Keratinocyte (primary cell): ENCODE data around the gene SLC2A11. TPM values are rescaled to one million over a fixed set of nuclear protein-coding genes. Genes with fewer than 3 reads are reported as not detected.

ENCODE experiments used
- DNase-seq: peaks from one replicate; pipeline ENCODE4 v3.0.0-alpha.2; 2011; ENCODE audit warnings: low read depth, missing footprints, low spot score
- FAIRE-seq: peaks from 2 replicates; lab custom pipeline; 2011; peaks lifted over from hg19 to GRCh38; lab: Jason Lieb, UNC
- H2AFZ ChIP-seq: 2 replicates; pipeline ENCODE4 v1.6.0; 2012; ENCODE audit warnings: low read length, control low read depth, inconsistent platforms; ENCODE audit not compliant: control insufficient read depth
- H3K27ac ChIP-seq: 2 replicates; pipeline ENCODE4 v1.5.1; 2011; ENCODE audit warnings: low read length; ENCODE audit not compliant: control insufficient read depth, insufficient read depth
- H3K27me3 ChIP-seq: 3 replicates; pipeline ENCODE4 v1.6.0; 2011; ENCODE audit warnings: low read length; ENCODE audit not compliant: control insufficient read depth, insufficient read depth; ENCODE audit errors: extremely low read depth
- H3K36me3 ChIP-seq, 2 experiments: 2 replicates in 1 of 2; 3 replicates in 1 of 2; pipeline ENCODE4 v1.5.1; 2011; ENCODE audit warnings: low read length in 2 of 2, mild to moderate bottlenecking in 1 of 2; ENCODE audit not compliant: control insufficient read depth in 2 of 2, insufficient read depth in 2 of 2; ENCODE audit errors: extremely low read depth in 1 of 2
- H3K4me1 ChIP-seq: 3 replicates; pipeline ENCODE4 v1.5.1; 2011; ENCODE audit warnings: low read length; ENCODE audit not compliant: control insufficient read depth, insufficient read depth; ENCODE audit errors: extremely low read depth
- H3K4me2 ChIP-seq: 3 replicates; pipeline ENCODE4 v1.6.0; 2011; ENCODE audit warnings: low read depth, low read length; ENCODE audit not compliant: control insufficient read depth, insufficient read depth; ENCODE audit errors: extremely low read depth
- H3K4me3 ChIP-seq, 3 experiments: fragments of 200-600 bp in 1 of 3; sonication (generic) in 1 of 3; 2 replicates in 2 of 3; 3 replicates in 1 of 3; pipeline ENCODE4 v1.5.1; 2011 to 2016; ENCODE audit warnings: low read length in 3 of 3, mild to moderate bottlenecking in 3 of 3, control low read depth in 2 of 3, inconsistent platforms in 1 of 3, low read depth in 1 of 3, mixed read lengths in 1 of 3, mixed run types in 1 of 3, moderate library complexity in 1 of 3; ENCODE audit not compliant: control insufficient read depth in 2 of 3, insufficient read depth in 2 of 3; ENCODE audit errors: extremely low read depth in 1 of 3
- H3K79me2 ChIP-seq: 2 replicates; pipeline ENCODE4 v1.6.0; 2012; ENCODE audit warnings: low read length; ENCODE audit not compliant: control insufficient read depth, insufficient read depth
- H3K9ac ChIP-seq: 3 replicates; pipeline ENCODE4 v1.6.0; 2011; ENCODE audit warnings: low read length; ENCODE audit not compliant: control insufficient read depth, insufficient read depth; ENCODE audit errors: extremely low read depth
- H3K9me1 ChIP-seq: 3 replicates; pipeline ENCODE4 v1.6.0; 2011; ENCODE audit warnings: low read length; ENCODE audit not compliant: control insufficient read depth, insufficient read depth; ENCODE audit errors: extremely low read depth
- H3K9me3 ChIP-seq: 2 replicates; pipeline ENCODE4 v1.5.1; 2012; ENCODE audit warnings: low read depth, low read length; ENCODE audit not compliant: control insufficient read depth
- H4K20me1 ChIP-seq: 3 replicates; pipeline ENCODE4 v1.6.0; 2011; ENCODE audit warnings: low read length; ENCODE audit not compliant: control insufficient read depth, insufficient read depth; ENCODE audit errors: extremely low read depth
- EZH2 ChIP-seq: IDR thresholded peaks from one replicate; pipeline ENCODE4 v1.6.1; 2012; ENCODE audit warnings: inconsistent platforms, mild to moderate bottlenecking, low read length, moderate library complexity
- dilution Hi-C: fragments of 300-500 bp; cut with MboI; formaldehyde crosslinking; loops from one replicate; pipeline ENCODE4 v1.7.0; 2020; ENCODE audit warnings: low sequenced_read_pairs; ENCODE audit not compliant: extremely low pct_ligation_motif_present
- polyA plus RNA-seq, 5 experiments: library from polyadenylated mRNA; depleted of rRNA in 3 of 5; stranded (reverse) in 3 of 5; stranded (forward) in 1 of 5; unstranded in 1 of 5; fragments of >200 nt; gene quantifications; 1 replicate in 1 of 5; 2 replicates in 3 of 5; 3 replicates in 1 of 5; pipeline versions ENCODE4 v1.2.1 to v1.2.3, GENCODE V29; 2011 to 2012; ENCODE audit warnings: missing spikeins in 2 of 5, low read depth in 1 of 5, low replicate concordance in 1 of 5
- TF ChIP-seq, protein P1 (sequence below), 3 experiments: IDR thresholded peaks in 1 of 3; conservative IDR thresholded peaks in 1 of 3; optimal IDR thresholded peaks in 1 of 3; 2 replicates in 2 of 3; 3 replicates in 1 of 3; pipeline versions ENCODE3 to v1.5.1; 2011; ENCODE audit warnings: low read length in 3 of 3, mild to moderate bottlenecking in 3 of 3, moderate library complexity in 2 of 3, control low read depth in 1 of 3, inconsistent platforms in 1 of 3; ENCODE audit not compliant: insufficient read depth in 2 of 3; ENCODE audit errors: extremely low read depth in 1 of 3

Gene SLC2A11
- polyA plus RNA-seq, 1 donor (not counting 4 experiments of a cell fraction or from before 2014, with no cell fraction given), result 6.0 TPM

DNA sequence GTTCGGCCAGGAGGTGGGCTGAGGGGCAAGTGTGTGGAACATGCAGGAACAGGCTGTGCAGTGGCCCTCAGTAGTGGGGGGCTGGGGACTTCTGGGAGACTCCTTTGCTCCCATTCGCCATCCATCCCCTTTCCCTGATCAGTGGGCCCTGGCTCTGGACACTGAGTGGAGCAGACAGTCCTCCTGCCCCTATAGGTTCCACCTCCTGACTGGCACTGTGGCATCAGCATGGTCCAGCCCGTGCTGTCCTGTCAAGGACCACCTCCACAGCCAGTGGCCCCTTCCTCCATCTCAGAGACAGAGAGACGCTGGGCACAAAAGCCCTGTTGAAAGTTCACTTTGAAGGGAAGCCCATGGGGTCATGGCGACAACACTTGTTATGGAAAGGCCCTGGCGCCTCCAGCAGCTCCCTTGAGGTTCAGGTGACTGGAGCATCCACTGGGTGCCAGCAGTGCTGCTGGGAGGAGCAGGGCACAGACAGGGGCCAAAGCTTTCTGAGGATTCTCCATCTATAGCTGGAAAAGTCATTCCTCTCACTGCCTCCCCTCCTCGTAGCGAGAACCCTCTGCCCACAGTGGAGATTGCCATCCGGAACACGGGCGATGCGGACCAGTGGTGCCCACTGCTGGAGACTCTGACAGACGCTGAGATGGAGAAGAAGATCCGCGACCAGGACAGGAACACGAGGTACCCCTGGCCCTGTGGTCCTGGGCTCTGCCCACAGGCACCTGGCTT lies 24.5 kb upstream of the SLC2A11 start:
- FAIRE-seq, result no peak
- Histone ChIP-seq H3K4me2 (no peak overlapping the region), H3K4me3 (no peak overlapping the region), H4K20me1 (no peaks in the 10 kb centered on the region), H3K27ac (no peak overlapping the region), H3K4me1 (no peaks in the 10 kb centered on the region), H3K9me3 (no peaks in the 10 kb centered on the region), H3K9ac (no peak overlapping the region), H3K9me1 (no peaks in the 10 kb centered on the region), H3K79me2 (peaks cover 5% of the 10 kb centered on the region), H2AFZ (no peak overlapping the region), H3K36me3 (peaks cover 26 to 35% of the 10 kb centered on the region in 2 experiments), H3K27me3 (no peaks in the 10 kb centered on the region)
- no peak for DNase-seq
- TF ChIP-seq EZH2, result no peak
- TF ChIP-seq, protein P1, sequence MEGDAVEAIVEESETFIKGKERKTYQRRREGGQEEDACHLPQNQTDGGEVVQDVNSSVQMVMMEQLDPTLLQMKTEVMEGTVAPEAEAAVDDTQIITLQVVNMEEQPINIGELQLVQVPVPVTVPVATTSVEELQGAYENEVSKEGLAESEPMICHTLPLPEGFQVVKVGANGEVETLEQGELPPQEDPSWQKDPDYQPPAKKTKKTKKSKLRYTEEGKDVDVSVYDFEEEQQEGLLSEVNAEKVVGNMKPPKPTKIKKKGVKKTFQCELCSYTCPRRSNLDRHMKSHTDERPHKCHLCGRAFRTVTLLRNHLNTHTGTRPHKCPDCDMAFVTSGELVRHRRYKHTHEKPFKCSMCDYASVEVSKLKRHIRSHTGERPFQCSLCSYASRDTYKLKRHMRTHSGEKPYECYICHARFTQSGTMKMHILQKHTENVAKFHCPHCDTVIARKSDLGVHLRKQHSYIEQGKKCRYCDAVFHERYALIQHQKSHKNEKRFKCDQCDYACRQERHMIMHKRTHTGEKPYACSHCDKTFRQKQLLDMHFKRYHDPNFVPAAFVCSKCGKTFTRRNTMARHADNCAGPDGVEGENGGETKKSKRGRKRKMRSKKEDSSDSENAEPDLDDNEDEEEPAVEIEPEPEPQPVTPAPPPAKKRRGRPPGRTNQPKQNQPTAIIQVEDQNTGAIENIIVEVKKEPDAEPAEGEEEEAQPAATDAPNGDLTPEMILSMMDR (optimal IDR thresholded peaks at IDR 0.05 in 1 of 3, IDR thresholded peaks at IDR 0.05 in 1 of 3, conservative IDR thresholded peaks at IDR 0.05 in 1 of 3; ENCODE audit: extremely low read depth in 1 of 3, insufficient read depth in 2 of 3, low read length in 3 of 3), result no peak
- dilution Hi-C loops, result no loop called here

DNA sequence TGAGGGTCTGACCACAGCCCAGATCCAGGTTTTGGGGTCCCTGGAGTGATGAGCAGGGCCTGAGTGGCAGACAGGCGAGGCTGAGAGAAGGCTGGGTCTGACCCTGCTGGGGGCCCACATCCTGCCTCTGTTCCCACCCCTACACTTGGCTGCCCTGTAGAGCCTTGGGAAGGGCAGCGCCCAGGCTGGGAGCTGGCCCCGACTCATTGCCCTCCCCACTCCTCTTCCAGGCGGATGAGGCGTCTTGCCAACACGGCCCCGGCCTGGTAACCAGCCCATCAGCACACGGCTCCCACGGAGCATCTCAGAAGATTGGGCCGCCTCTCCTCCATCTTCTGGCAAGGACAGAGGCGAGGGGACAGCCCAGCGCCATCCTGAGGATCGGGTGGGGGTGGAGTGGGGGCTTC lies 23.8 kb upstream of the SLC2A11 start:
- no peak overlapping the region for H3K27ac ChIP-seq
- FAIRE-seq, result no peak
- dilution Hi-C loops, result no loop called here
- DNase-seq, result no peak
- peaks cover 21 to 29% of the 10 kb centered on the region in 2 experiments for H3K36me3 ChIP-seq
- no peaks in the 10 kb centered on the region for H3K9me1 ChIP-seq
- no peak overlapping the region for H3K4me3 ChIP-seq
- H2AFZ ChIP-seq, result no peak overlapping the region
- H3K27me3 ChIP-seq, result no peaks in the 10 kb centered on the region
- peaks cover 5% of the 10 kb centered on the region for H3K79me2 ChIP-seq
- no peak for TF ChIP-seq EZH2
- TF ChIP-seq, protein P1 (optimal IDR thresholded peaks at IDR 0.05 in 1 of 3, IDR thresholded peaks at IDR 0.05 in 1 of 3, conservative IDR thresholded peaks at IDR 0.05 in 1 of 3; ENCODE audit: extremely low read depth in 1 of 3, insufficient read depth in 2 of 3, low read length in 3 of 3), result no peak
- peaks cover 3% of the 10 kb centered on the region for H3K4me1 ChIP-seq
- H3K4me2 ChIP-seq, result no peak overlapping the region
- H3K9me3 ChIP-seq, result no peaks in the 10 kb centered on the region
- no peak overlapping the region for H3K9ac ChIP-seq
- H4K20me1 ChIP-seq, result no peaks in the 10 kb centered on the region
